Measurements from ENCODE around the gene DNAH12.

- TF ChIP-seq GATA2 (IDR thresholded peaks at IDR 0.05; ENCODE audit: low read depth, low read length) (no peak), GATA3 (IDR thresholded peaks at IDR 0.05; ENCODE audit: low read depth, low read length) (no peak)
These were observed 39.4 kb upstream of the DNAH12 start for GRCh38 chr3:57583544-57583943.

All from SH-SY5Y (cell line).